GM12878 (cell line): ENCODE measurements around the gene MIPOL1.

ENCODE experiments used
- BACH1 ChIP-seq: fragments of 450-650 bp; IDR thresholded peaks from 2 replicates; pipeline ENCODE4 v1.6.1; 2017; ENCODE audit warnings: mild to moderate bottlenecking, borderline replicate concordance
- CTCF ChIP-seq, 3 experiments: IDR thresholded peaks in 2 of 3; conservative IDR thresholded peaks in 1 of 3; 2 replicates each; pipeline ENCODE4 v1.5.1; 2011; ENCODE audit warnings: low read depth in 3 of 3, low read length in 3 of 3, mild to moderate bottlenecking in 3 of 3, control low read depth in 2 of 3, moderate library complexity in 2 of 3, inconsistent platforms in 1 of 3, mixed read lengths in 1 of 3; ENCODE audit not compliant: control insufficient read depth in 2 of 3, insufficient read depth in 1 of 3; ENCODE audit errors: extremely low read depth in 1 of 3
- FOS ChIP-seq: IDR thresholded peaks from 3 replicates; pipeline ENCODE4 v1.6.1; 2011; ENCODE audit warnings: borderline replicate concordance; ENCODE audit not compliant: insufficient read length; ENCODE audit errors: extremely low read depth
- GABPA ChIP-seq: IDR thresholded peaks from 2 replicates; pipeline ENCODE4 v1.6.1; 2014; ENCODE audit warnings: antibody characterized with exemption, low read depth, mild to moderate bottlenecking, inconsistent platforms
- HDGF ChIP-seq: fragments of 450-650 bp; IDR thresholded peaks from 2 replicates; pipeline ENCODE4 v1.6.1; 2016; ENCODE audit warnings: antibody characterized with exemption
- KDM1A ChIP-seq: fragments of 200-600 bp; sonication (generic); IDR thresholded peaks from 2 replicates; pipeline ENCODE4 v1.6.1; 2016; ENCODE audit warnings: borderline replicate concordance
- NFYB ChIP-seq: IDR thresholded peaks from 2 replicates; pipeline ENCODE4 v1.6.1; 2011; ENCODE audit warnings: low read depth, mild to moderate bottlenecking, low read length, improper control_type of control experiment, moderate library complexity; ENCODE audit not compliant: insufficient read depth
- NRF1 ChIP-seq: conservative IDR thresholded peaks from 2 replicates; pipeline ENCODE4 v1.6.1; 2011; ENCODE audit warnings: mild to moderate bottlenecking, low read depth, low read length, improper control_type of control experiment
- POLR2A ChIP-seq: IDR thresholded peaks from 2 replicates; pipeline ENCODE4 v1.6.1; 2011; ENCODE audit warnings: low read depth, mild to moderate bottlenecking, low read length
- RCOR1 ChIP-seq: conservative IDR thresholded peaks from 2 replicates; pipeline ENCODE4 v1.6.1; 2012; ENCODE audit warnings: low read depth, low read length, improper control_type of control experiment
- REST ChIP-seq: IDR thresholded peaks from 2 replicates; pipeline ENCODE4 v1.6.1; 2012; ENCODE audit warnings: mild to moderate bottlenecking, low read depth, low read length
- SMC3 ChIP-seq: IDR thresholded peaks from 2 replicates; pipeline ENCODE4 v1.6.1; 2011; ENCODE audit warnings: low read length, improper control_type of control experiment, borderline replicate concordance
- ZBTB33 ChIP-seq: fragments of 450-650 bp; IDR thresholded peaks from 2 replicates; pipeline ENCODE4 v1.6.1; 2017; ENCODE audit warnings: mild to moderate bottlenecking
- ZZZ3 ChIP-seq: IDR thresholded peaks from 2 replicates; pipeline ENCODE4 v1.6.1; 2011; ENCODE audit warnings: low read depth; ENCODE audit not compliant: control insufficient read depth, insufficient read length

- TF ChIP-seq CTCF (IDR thresholded peaks at IDR 0.05 in 2 of 3, conservative IDR thresholded peaks at IDR 0.05 in 1 of 3; ENCODE audit: control insufficient read depth in 2 of 3, extremely low read depth in 1 of 3, insufficient read depth in 1 of 3, low read depth in 3 of 3, low read length in 3 of 3) (no peak), NRF1 (no peak), HDGF (no peak), POLR2A (no peak), BACH1 (no peak), REST (no peak), RCOR1 (no peak), FOS (no peak), GABPA (no peak), ZZZ3 (no peak), NFYB (no peak), ZBTB33 (no peak), SMC3 (no peak), KDM1A (no peak)
These were observed 382.4 kb downstream of the MIPOL1 start for GRCh38 chr14:37580146-37580545.
